Measurements from ENCODE around the gene SLCO2A1.

Gene SLCO2A1

GRCh38 chr3:133894353-133895207, 135.1 kb downstream of the SLCO2A1 start:
- DNase-seq, result no peak

GRCh38 chr3:133893683-133894352, 135.9 kb downstream of the SLCO2A1 start:
- no peak for DNase-seq

- DNase-seq, result no peak
Observed at GRCh38 chr3:133892541-133893231, 137.0 kb downstream of the SLCO2A1 start.

- no peak for DNase-seq
Observed at GRCh38 chr3:133891662-133892378, 137.9 kb downstream of the SLCO2A1 start.

GRCh38 chr3:133890972-133891644, 138.6 kb downstream of the SLCO2A1 start:
- no peak for DNase-seq

GRCh38 chr3:133890037-133890436, 139.7 kb downstream of the SLCO2A1 start:
- DNase-seq, result no peak

GRCh38 chr3:133888726-133889340, 140.9 kb downstream of the SLCO2A1 start:
- no peak for DNase-seq

GRCh38 chr3:133887803-133888703, 141.7 kb downstream of the SLCO2A1 start:
- DNase-seq, result no peak

- DNase-seq, result no peak
Observed at GRCh38 chr3:133887074-133887802, 142.5 kb downstream of the SLCO2A1 start.

- DNase-seq, result no peak
Observed at GRCh38 chr3:133886031-133886722, 143.5 kb downstream of the SLCO2A1 start.

- DNase-seq, result no peak
Observed at GRCh38 chr3:133884887-133885711, 144.6 kb downstream of the SLCO2A1 start.

GRCh38 chr3:133884054-133884886, 145.5 kb downstream of the SLCO2A1 start:
- no peak for DNase-seq

GRCh38 chr3:133883641-133884040, 146.1 kb downstream of the SLCO2A1 start:
- no peak for DNase-seq

GRCh38 chr3:133882986-133883586, 146.6 kb downstream of the SLCO2A1 start:
- no peak for DNase-seq

GRCh38 chr3:133881939-133882825, 147.5 kb downstream of the SLCO2A1 start:
- DNase-seq, result no peak

GRCh38 chr3:133881492-133881891, 148.2 kb downstream of the SLCO2A1 start:
- no peak for DNase-seq
